ENCODE results near the gene PHYHIPL. TPM values are rescaled to one million over a fixed set of nuclear protein-coding genes. Genes with fewer than 3 reads are reported as not detected.

PHYHIPL gene
- total and polyA plus RNA-seq, 2 donors (not counting 3 experiments of a cell fraction or from before 2014, with no cell fraction given) = not detected

DNA sequence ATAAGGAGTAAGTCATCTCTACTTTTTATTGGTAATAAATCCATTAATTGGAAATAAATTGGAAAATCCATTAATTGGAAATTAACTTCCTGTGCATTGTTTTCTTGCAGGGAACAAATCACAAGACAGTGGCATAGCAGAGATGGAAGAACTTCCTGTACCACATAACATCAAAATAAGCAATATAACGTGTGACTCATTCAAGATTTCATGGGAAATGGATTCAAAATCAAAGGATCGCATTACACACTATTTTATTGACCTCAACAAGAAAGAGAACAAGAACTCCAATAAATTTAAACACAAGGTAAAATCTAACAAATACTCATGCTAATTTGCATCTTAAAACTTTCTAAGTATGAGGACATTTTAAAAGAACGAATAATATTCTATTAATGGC, 57.8 kb downstream of the PHYHIPL start:
- Histone ChIP-seq H3K4me3 (replicated peaks in 1 of 3; ENCODE audit: insufficient read depth in 1 of 3, low read depth in 1 of 3, low read length in 3 of 3) (no peak overlapping the region), H2AFZ (ENCODE audit: low read depth, low read length) (no peak overlapping the region), H4K20me1 (replicated peaks; ENCODE audit: control insufficient read depth, extremely low read depth, insufficient read depth, low read length) (no peaks in the 10 kb centered on the region), H3K9me3 (replicated peaks; ENCODE audit: control insufficient read depth, insufficient read depth, low read length) (no peaks in the 10 kb centered on the region), H3K36me3 (ENCODE audit: control insufficient read depth in 2 of 2, extremely low read depth in 1 of 2, insufficient read depth in 2 of 2, low read length in 2 of 2) (no peaks in the 10 kb centered on the region), H3K27ac (ENCODE audit: insufficient read depth, low read depth, low read length) (no peak overlapping the region), H3K4me2 (ENCODE audit: insufficient read depth, low read length) (no peak overlapping the region), H3K9me1 (replicated peaks; ENCODE audit: control insufficient read depth, extremely low read depth, insufficient read depth, low read length) (no peaks in the 10 kb centered on the region), H3K27me3 (ENCODE audit: control insufficient read depth in 2 of 2, insufficient read depth in 2 of 2, low read length in 2 of 2) (no peaks in the 10 kb centered on the region), H3K79me2 (ENCODE audit: control insufficient read depth, insufficient read depth, low read length) (no peaks in the 10 kb centered on the region), H3K9ac (replicated peaks; ENCODE audit: extremely low read depth, insufficient read depth, low read length) (no peak overlapping the region), H3K4me1 (ENCODE audit: control insufficient read depth, extremely low read depth, insufficient read depth, low read length) (no peaks in the 10 kb centered on the region)
- DNase-seq (ENCODE audit: low read depth, low spot score) (no peak), FAIRE-seq (no peak)
- dilution Hi-C loops (cut with MboI; ENCODE audit: extremely low pct_ligation_motif_present, low sequenced_read_pairs) = no loop called here
- ChIA-PET CTCF (no interaction called here), POLR2A (no interaction called here)
- BruUV-seq (replicated peaks) = no TSS peak
- intact Hi-C loops (cut with micrococcal nuclease) = loop anchor here (2.0 to 5.0 kb wide), 2 partner anchors 282 to 703 kb away; no protein-coding TSS in a partner anchor
- TF ChIP-seq MYC (IDR thresholded peaks at IDR 0.05; ENCODE audit: low read depth, low read length) (no peak), EZH2 (IDR thresholded peaks at IDR 0.05; ENCODE audit: borderline replicate concordance, low read depth, low read length, severe bottlenecking) (no peak), JUN (IDR thresholded peaks at IDR 0.05; ENCODE audit: borderline replicate concordance, insufficient read depth, insufficient read length, low read depth) (no peak), POLR2AphosphoS5 (IDR thresholded peaks at IDR 0.05; ENCODE audit: insufficient read depth, low read depth, low read length) (no peak), POLR2A (IDR thresholded peaks at IDR 0.05; ENCODE audit: low read depth, low read length) (no peak), GATA2 (IDR thresholded peaks at IDR 0.05; ENCODE audit: insufficient read depth, insufficient read length, low read depth, low read length) (no peak), FOS (IDR thresholded peaks at IDR 0.05; ENCODE audit: borderline replicate concordance, insufficient read depth, low read length) (no peak)
- TF ChIP-seq, protein P1, sequence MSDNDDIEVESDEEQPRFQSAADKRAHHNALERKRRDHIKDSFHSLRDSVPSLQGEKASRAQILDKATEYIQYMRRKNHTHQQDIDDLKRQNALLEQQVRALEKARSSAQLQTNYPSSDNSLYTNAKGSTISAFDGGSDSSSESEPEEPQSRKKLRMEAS (IDR thresholded peaks at IDR 0.05; ENCODE audit: insufficient read depth, insufficient read length) = no peak
- TF ChIP-seq, protein P2, sequence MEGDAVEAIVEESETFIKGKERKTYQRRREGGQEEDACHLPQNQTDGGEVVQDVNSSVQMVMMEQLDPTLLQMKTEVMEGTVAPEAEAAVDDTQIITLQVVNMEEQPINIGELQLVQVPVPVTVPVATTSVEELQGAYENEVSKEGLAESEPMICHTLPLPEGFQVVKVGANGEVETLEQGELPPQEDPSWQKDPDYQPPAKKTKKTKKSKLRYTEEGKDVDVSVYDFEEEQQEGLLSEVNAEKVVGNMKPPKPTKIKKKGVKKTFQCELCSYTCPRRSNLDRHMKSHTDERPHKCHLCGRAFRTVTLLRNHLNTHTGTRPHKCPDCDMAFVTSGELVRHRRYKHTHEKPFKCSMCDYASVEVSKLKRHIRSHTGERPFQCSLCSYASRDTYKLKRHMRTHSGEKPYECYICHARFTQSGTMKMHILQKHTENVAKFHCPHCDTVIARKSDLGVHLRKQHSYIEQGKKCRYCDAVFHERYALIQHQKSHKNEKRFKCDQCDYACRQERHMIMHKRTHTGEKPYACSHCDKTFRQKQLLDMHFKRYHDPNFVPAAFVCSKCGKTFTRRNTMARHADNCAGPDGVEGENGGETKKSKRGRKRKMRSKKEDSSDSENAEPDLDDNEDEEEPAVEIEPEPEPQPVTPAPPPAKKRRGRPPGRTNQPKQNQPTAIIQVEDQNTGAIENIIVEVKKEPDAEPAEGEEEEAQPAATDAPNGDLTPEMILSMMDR (IDR thresholded peaks at IDR 0.05; ENCODE audit: extremely low read depth in 1 of 2, insufficient read depth in 1 of 2, low read depth in 1 of 2, low read length in 2 of 2) = no peak

All from endothelial cell of umbilical vein (primary cell).